Measurements from ENCODE around the gene FOXO3B.
A peak's percentile ranks its signal among the peaks of the same experiment; 100 is the strongest.
"Not testable (repeated sequence)": the region's sequence is repeated elsewhere in the genome, so short reads cannot be mapped to it uniquely, and the experiment has no call there.

- peak in 1 of 2 experiments; percentile 2; a peak in 1 of 5 replicates for TF ChIP-seq EP300 (IDR thresholded peaks at IDR 0.05)
- TF ChIP-seq RFX5 (IDR thresholded peaks at IDR 0.05); CBX8 (IDR thresholded peaks at IDR 0.05); CTCF (IDR thresholded peaks at IDR 0.05); MYC (IDR thresholded peaks at IDR 0.05; ENCODE audit: borderline replicate concordance, low read length); POLR2A (IDR thresholded peaks at IDR 0.05; ENCODE audit: low read length); ESRRA (IDR thresholded peaks at IDR 0.05; ENCODE audit: borderline replicate concordance, low read length); REST (IDR thresholded peaks at IDR 0.05); ELK1 (IDR thresholded peaks at IDR 0.05; ENCODE audit: low read depth, low read length): not testable (repeated sequence)
Measured at GRCh38 chr17:18719428-18720110, 37.5 kb upstream of the FOXO3B start.

All from A549 (cell line).